NCI-H2107 (cell line): ENCODE measurements around the gene TTC7B.

Experiments used
- DNase-seq: peaks from one replicate; lab custom pipeline; 2025; lab: John Stamatoyannopoulos, UW

Gene TTC7B

GRCh38 chr14:90558983-90559590 lies 257.1 kb downstream of the TTC7B start:
- no peak for DNase-seq

GRCh38 chr14:90558041-90558982 lies 257.9 kb downstream of the TTC7B start:
- no peak for DNase-seq

GRCh38 chr14:90557516-90557915 lies 258.7 kb downstream of the TTC7B start:
- DNase-seq: no peak

- DNase-seq: no peak
Measured at GRCh38 chr14:90556666-90557450, 259.4 kb downstream of the TTC7B start.

- DNase-seq: no peak
Measured at GRCh38 chr14:90556012-90556477, 260.2 kb downstream of the TTC7B start.

- DNase-seq: no peak
Measured at GRCh38 chr14:90555126-90556011, 260.9 kb downstream of the TTC7B start.

- no peak for DNase-seq
Measured at GRCh38 chr14:90554341-90554740, 261.9 kb downstream of the TTC7B start.

GRCh38 chr14:90553921-90554336 lies 262.3 kb downstream of the TTC7B start:
- no peak for DNase-seq

- DNase-seq: no peak
Measured at GRCh38 chr14:90553298-90553920, 262.8 kb downstream of the TTC7B start.

- no peak for DNase-seq
Measured at GRCh38 chr14:90552465-90553297, 263.5 kb downstream of the TTC7B start.

GRCh38 chr14:90551733-90552464 lies 264.3 kb downstream of the TTC7B start:
- no peak for DNase-seq

GRCh38 chr14:90551070-90551704 lies 265.0 kb downstream of the TTC7B start:
- no peak for DNase-seq

- no peak for DNase-seq
Measured at GRCh38 chr14:90549794-90550641, 266.2 kb downstream of the TTC7B start.

- no peak for DNase-seq
Measured at GRCh38 chr14:90548455-90548854, 267.8 kb downstream of the TTC7B start.

- DNase-seq: no peak
Measured at GRCh38 chr14:90547968-90548367, 268.3 kb downstream of the TTC7B start.

- no peak for DNase-seq
Measured at GRCh38 chr14:90547250-90547649, 269.0 kb downstream of the TTC7B start.

GRCh38 chr14:90546767-90547166 lies 269.5 kb downstream of the TTC7B start:
- DNase-seq: no peak
